Erythroblast (primary cell): ENCODE measurements around the gene VWA1.

Experiments
- GATA1 ChIP-seq: IDR thresholded peaks from 2 replicates; pipeline ENCODE4 v1.6.1; 2011; ENCODE audit warnings: low read depth, mild to moderate bottlenecking, control low read depth, low read length, moderate library complexity
- POLR2A ChIP-seq: IDR thresholded peaks from 2 replicates; pipeline ENCODE4 v1.6.1; 2011; ENCODE audit warnings: mild to moderate bottlenecking, low read length

- no peak for TF ChIP-seq GATA1
- TF ChIP-seq POLR2A = no peak
These were observed 55.2 kb downstream of the VWA1 start for GRCh38 chr1:1490633-1491230.
